WTC11 (cell line): ENCODE results near the gene PDRG1. TPM values are rescaled to one million over a fixed set of nuclear protein-coding genes. Genes with fewer than 3 reads are reported as not detected.
"Not testable (repeated sequence)": the region's sequence is repeated elsewhere in the genome, so short reads cannot be mapped to it uniquely, and the experiment has no call there.

Source experiments
- ATAC-seq: fragments of 200-7000 bp; cut with Tn5 transposase; 2 replicates; pipeline ENCODE4 v1.10.0; 2021; ENCODE audit warnings: mild to moderate bottlenecking, moderate library complexity
- CTCF ChIA-PET: fragments of 300-600 bp; sonication (Branson Sonifier 250); formaldehyde crosslinking; loops from one replicate; lab custom pipeline; 2021; ENCODE audit warnings: antibody characterized with exemption; lab: Charles Lee
- POLR2A ChIA-PET: fragments of 350-600 bp; sonication (Branson Sonifier 250); formaldehyde crosslinking; loops from one replicate; lab custom pipeline; 2021; ENCODE audit warnings: antibody characterized with exemption; lab: Charles Lee
- DNase-seq: peaks from one replicate; pipeline ENCODE4 v3.0.0; 2021; ENCODE audit warnings: low spot score
- H3K27ac Mint-ChIP-seq: 2 replicates; pipeline ENCODE4 v1.8.0; 2021; ENCODE audit warnings: mixed read lengths
- H3K27me3 Mint-ChIP-seq: 2 replicates; pipeline ENCODE4 v1.8.0; 2021; ENCODE audit warnings: low read depth, mild to moderate bottlenecking, moderate library complexity, mixed read lengths
- H3K36me3 Mint-ChIP-seq: 2 replicates; pipeline ENCODE4 v1.8.0; 2021; ENCODE audit warnings: mixed read lengths
- H3K4me1 Mint-ChIP-seq: 2 replicates; pipeline ENCODE4 v1.8.0; 2022; ENCODE audit warnings: mixed read lengths
- H3K4me3 Mint-ChIP-seq: 2 replicates; pipeline ENCODE4 v1.8.0; 2021; ENCODE audit warnings: mild to moderate bottlenecking, moderate library complexity, mixed read lengths
- H3K9me3 Mint-ChIP-seq: 2 replicates; pipeline ENCODE4 v1.8.0; 2021; ENCODE audit warnings: mixed read lengths
- CREB1 ChIP-seq: sonication (generic); formaldehyde crosslinking; IDR thresholded peaks from 2 replicates; pipeline ENCODE4 v1.8.0; 2023; ENCODE audit warnings: mild to moderate bottlenecking, missing genetic modification reagents
- FOXJ3 ChIP-seq: sonication (generic); formaldehyde crosslinking; IDR thresholded peaks from 2 replicates; pipeline ENCODE4 v1.9.0; 2021; ENCODE audit warnings: missing genetic modification reagents, mild to moderate bottlenecking, borderline replicate concordance
- FOXP1 ChIP-seq: sonication (generic); formaldehyde crosslinking; IDR thresholded peaks from 2 replicates; pipeline ENCODE4 v1.8.0; 2022; ENCODE audit warnings: missing genetic modification reagents, mild to moderate bottlenecking, moderate library complexity, borderline replicate concordance
- MYBL2 ChIP-seq: sonication (generic); formaldehyde crosslinking; IDR thresholded peaks from 2 replicates; pipeline ENCODE4 v1.8.1; 2023; ENCODE audit warnings: mild to moderate bottlenecking, moderate library complexity, missing genetic modification reagents
- NFE2L1 ChIP-seq: sonication (generic); formaldehyde crosslinking; IDR thresholded peaks from 2 replicates; pipeline ENCODE4 v1.8.1; 2023; ENCODE audit warnings: missing genetic modification reagents
- SOX15 ChIP-seq: fragments of 250-450 bp; sonication (Bioruptor Pico); IDR thresholded peaks from 2 replicates; pipeline ENCODE4 v1.9.0; 2021; ENCODE audit warnings: mild to moderate bottlenecking
- TP53 ChIP-seq: sonication (generic); formaldehyde crosslinking; IDR thresholded peaks from 2 replicates; pipeline ENCODE4 v1.8.1; 2023; ENCODE audit warnings: mild to moderate bottlenecking, missing genetic modification reagents
- ZNF317 ChIP-seq: sonication (generic); formaldehyde crosslinking; IDR thresholded peaks from 2 replicates; pipeline ENCODE4 v1.8.1; 2023; ENCODE audit warnings: low read depth, mild to moderate bottlenecking, moderate library complexity, missing genetic modification reagents, borderline replicate concordance
- ZNF416 ChIP-seq: fragments of 250-450 bp; sonication (Bioruptor Pico); IDR thresholded peaks from 2 replicates; pipeline ENCODE4 v1.9.0; 2021; ENCODE audit warnings: mild to moderate bottlenecking, inconsistent platforms
- total RNA-seq: library from RNA; stranded (reverse); gene quantifications from 3 replicates; pipeline ENCODE4 v1.2.3, GENCODE V29; 2021
- TF ChIP-seq, protein P1 (sequence below): fragments of 250-450 bp; sonication (Bioruptor Pico); IDR thresholded peaks from 2 replicates; pipeline ENCODE4 v1.9.0; 2021; ENCODE audit warnings: mild to moderate bottlenecking
- TF ChIP-seq, protein P2 (sequence below): sonication (generic); formaldehyde crosslinking; IDR thresholded peaks from 2 replicates; pipeline ENCODE4 v1.8.0; 2023; ENCODE audit warnings: missing genetic modification reagents, mild to moderate bottlenecking, borderline replicate concordance
- TF ChIP-seq, protein P3 (sequence below): sonication (generic); formaldehyde crosslinking; IDR thresholded peaks from 2 replicates; pipeline ENCODE4 v1.8.0; 2022; ENCODE audit warnings: mild to moderate bottlenecking, missing genetic modification reagents
- TF ChIP-seq, protein P4 (sequence below): fragments of 250-450 bp; sonication (Bioruptor Pico); IDR thresholded peaks from 2 replicates; pipeline ENCODE4 v1.9.0; 2021; ENCODE audit warnings: moderate library complexity, mild to moderate bottlenecking, inconsistent platforms, borderline replicate concordance
- TF ChIP-seq, protein P5 (sequence below): fragments of 250-450 bp; sonication (Bioruptor Pico); IDR thresholded peaks from 2 replicates; pipeline ENCODE4 v1.9.0; 2021; ENCODE audit warnings: mild to moderate bottlenecking
- TF ChIP-seq, protein P6 (sequence below): fragments of 250-450 bp; sonication (Bioruptor Pico); IDR thresholded peaks from 2 replicates; pipeline ENCODE4 v1.8.0; 2021; ENCODE audit warnings: mild to moderate bottlenecking

PDRG1 gene
- total RNA-seq, 1 experiment from 2014 or later = 16.0 TPM

DNA sequence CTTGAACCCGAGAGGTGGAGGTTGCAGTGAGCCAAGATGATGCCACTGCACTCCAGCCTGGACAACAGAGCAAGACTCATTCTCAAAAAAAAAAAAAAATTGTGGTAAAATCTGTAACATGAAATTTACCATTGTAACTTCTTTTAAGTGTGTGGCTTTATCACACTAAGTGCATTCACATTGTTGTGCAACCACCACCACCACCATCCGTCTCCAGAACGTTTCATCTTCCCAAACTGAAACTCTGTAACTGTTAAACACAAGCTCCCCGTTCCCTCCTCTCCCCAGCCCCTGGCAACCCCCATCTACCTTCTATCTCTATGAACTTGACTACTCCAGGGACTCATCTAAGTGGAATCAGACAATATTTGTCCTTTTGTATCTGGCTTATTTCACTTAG is 29.7 kb downstream of the PDRG1 start:
- no peak for DNase-seq
- ATAC-seq = no peak
- Mint-ChIP-seq H3K27me3 (peaks cover 6% of the 10 kb centered on the region), H3K36me3 (0 out of 2 replicates have a peak, but pooled peaks cover 3% of the 10 kb centered on the region), H3K9me3 (peaks cover 5% of the 10 kb centered on the region), H3K4me1 (peaks cover 19% of the 10 kb centered on the region)
- POLR2A ChIA-PET = no interaction called here
- TF ChIP-seq SOX15 (CRISPR knock-in tag) = no peak
- TF ChIP-seq TP53 = no peak
- TF ChIP-seq ZNF416 (CRISPR knock-in tag) = no peak
- no peak for TF ChIP-seq MYBL2
- TF ChIP-seq CREB1 = no peak
- TF ChIP-seq NFE2L1 (CRISPR knock-in tag) = no peak
- TF ChIP-seq, protein P1, sequence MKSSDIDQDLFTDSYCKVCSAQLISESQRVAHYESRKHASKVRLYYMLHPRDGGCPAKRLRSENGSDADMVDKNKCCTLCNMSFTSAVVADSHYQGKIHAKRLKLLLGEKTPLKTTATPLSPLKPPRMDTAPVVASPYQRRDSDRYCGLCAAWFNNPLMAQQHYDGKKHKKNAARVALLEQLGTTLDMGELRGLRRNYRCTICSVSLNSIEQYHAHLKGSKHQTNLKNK = no peak
- TF ChIP-seq, protein P2, sequence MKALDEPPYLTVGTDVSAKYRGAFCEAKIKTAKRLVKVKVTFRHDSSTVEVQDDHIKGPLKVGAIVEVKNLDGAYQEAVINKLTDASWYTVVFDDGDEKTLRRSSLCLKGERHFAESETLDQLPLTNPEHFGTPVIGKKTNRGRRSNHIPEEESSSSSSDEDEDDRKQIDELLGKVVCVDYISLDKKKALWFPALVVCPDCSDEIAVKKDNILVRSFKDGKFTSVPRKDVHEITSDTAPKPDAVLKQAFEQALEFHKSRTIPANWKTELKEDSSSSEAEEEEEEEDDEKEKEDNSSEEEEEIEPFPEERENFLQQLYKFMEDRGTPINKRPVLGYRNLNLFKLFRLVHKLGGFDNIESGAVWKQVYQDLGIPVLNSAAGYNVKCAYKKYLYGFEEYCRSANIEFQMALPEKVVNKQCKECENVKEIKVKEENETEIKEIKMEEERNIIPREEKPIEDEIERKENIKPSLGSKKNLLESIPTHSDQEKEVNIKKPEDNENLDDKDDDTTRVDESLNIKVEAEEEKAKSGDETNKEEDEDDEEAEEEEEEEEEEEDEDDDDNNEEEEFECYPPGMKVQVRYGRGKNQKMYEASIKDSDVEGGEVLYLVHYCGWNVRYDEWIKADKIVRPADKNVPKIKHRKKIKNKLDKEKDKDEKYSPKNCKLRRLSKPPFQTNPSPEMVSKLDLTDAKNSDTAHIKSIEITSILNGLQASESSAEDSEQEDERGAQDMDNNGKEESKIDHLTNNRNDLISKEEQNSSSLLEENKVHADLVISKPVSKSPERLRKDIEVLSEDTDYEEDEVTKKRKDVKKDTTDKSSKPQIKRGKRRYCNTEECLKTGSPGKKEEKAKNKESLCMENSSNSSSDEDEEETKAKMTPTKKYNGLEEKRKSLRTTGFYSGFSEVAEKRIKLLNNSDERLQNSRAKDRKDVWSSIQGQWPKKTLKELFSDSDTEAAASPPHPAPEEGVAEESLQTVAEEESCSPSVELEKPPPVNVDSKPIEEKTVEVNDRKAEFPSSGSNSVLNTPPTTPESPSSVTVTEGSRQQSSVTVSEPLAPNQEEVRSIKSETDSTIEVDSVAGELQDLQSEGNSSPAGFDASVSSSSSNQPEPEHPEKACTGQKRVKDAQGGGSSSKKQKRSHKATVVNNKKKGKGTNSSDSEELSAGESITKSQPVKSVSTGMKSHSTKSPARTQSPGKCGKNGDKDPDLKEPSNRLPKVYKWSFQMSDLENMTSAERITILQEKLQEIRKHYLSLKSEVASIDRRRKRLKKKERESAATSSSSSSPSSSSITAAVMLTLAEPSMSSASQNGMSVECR = no peak
- TF ChIP-seq, protein P3, sequence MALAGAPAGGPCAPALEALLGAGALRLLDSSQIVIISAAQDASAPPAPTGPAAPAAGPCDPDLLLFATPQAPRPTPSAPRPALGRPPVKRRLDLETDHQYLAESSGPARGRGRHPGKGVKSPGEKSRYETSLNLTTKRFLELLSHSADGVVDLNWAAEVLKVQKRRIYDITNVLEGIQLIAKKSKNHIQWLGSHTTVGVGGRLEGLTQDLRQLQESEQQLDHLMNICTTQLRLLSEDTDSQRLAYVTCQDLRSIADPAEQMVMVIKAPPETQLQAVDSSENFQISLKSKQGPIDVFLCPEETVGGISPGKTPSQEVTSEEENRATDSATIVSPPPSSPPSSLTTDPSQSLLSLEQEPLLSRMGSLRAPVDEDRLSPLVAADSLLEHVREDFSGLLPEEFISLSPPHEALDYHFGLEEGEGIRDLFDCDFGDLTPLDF (CRISPR knock-in tag) = no peak
- no peak for TF ChIP-seq FOXP1 (CRISPR knock-in tag)
- TF ChIP-seq, protein P4, sequence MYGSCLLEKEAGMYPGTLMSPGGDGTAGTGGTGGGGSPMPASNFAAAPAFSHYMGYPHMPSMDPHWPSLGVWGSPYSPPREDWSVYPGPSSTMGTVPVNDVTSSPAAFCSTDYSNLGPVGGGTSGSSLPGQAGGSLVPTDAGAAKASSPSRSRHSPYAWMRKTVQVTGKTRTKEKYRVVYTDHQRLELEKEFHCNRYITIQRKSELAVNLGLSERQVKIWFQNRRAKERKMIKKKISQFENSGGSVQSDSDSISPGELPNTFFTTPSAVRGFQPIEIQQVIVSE (CRISPR knock-in tag) = no peak
- TF ChIP-seq ZNF317 (CRISPR knock-in tag) = no peak
- TF ChIP-seq, protein P5, sequence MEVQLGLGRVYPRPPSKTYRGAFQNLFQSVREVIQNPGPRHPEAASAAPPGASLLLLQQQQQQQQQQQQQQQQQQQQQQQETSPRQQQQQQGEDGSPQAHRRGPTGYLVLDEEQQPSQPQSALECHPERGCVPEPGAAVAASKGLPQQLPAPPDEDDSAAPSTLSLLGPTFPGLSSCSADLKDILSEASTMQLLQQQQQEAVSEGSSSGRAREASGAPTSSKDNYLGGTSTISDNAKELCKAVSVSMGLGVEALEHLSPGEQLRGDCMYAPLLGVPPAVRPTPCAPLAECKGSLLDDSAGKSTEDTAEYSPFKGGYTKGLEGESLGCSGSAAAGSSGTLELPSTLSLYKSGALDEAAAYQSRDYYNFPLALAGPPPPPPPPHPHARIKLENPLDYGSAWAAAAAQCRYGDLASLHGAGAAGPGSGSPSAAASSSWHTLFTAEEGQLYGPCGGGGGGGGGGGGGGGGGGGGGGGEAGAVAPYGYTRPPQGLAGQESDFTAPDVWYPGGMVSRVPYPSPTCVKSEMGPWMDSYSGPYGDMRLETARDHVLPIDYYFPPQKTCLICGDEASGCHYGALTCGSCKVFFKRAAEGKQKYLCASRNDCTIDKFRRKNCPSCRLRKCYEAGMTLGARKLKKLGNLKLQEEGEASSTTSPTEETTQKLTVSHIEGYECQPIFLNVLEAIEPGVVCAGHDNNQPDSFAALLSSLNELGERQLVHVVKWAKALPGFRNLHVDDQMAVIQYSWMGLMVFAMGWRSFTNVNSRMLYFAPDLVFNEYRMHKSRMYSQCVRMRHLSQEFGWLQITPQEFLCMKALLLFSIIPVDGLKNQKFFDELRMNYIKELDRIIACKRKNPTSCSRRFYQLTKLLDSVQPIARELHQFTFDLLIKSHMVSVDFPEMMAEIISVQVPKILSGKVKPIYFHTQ (CRISPR knock-in tag) = no peak
- TF ChIP-seq, protein P6, sequence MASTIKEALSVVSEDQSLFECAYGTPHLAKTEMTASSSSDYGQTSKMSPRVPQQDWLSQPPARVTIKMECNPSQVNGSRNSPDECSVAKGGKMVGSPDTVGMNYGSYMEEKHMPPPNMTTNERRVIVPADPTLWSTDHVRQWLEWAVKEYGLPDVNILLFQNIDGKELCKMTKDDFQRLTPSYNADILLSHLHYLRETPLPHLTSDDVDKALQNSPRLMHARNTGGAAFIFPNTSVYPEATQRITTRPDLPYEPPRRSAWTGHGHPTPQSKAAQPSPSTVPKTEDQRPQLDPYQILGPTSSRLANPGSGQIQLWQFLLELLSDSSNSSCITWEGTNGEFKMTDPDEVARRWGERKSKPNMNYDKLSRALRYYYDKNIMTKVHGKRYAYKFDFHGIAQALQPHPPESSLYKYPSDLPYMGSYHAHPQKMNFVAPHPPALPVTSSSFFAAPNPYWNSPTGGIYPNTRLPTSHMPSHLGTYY = no peak
- no peak for TF ChIP-seq FOXJ3
- TF ChIP-seq, all 79 proteins: peak for 0
- H3K4me3 Mint-ChIP-seq = no peak overlapping the region
- H3K27ac Mint-ChIP-seq = no peak overlapping the region
- CTCF ChIA-PET = no interaction called here

DNA sequence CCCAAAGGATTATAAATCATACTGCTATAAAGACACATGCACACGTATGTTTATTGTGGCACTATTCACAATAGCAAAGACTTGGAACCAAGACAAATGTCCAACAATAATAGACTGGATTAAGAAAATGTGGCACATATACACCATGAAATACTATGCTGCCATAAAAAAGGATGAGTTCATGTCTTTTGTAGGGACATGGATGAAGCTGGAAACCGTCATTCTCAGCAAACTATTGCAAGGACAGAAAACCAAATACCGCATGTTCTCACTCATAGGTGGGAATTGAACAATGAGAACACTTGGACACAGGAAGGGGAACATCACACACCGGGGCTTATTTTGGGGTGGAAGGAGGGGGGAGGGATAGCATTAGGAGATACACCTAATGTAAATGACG is 30.4 kb downstream of the PDRG1 start:
- CTCF ChIA-PET, H3K27me3 Mint-ChIP-seq, H3K36me3 Mint-ChIP-seq, H3K27ac Mint-ChIP-seq, DNase-seq, ATAC-seq, POLR2A ChIA-PET, H3K4me3 Mint-ChIP-seq: not testable (repeated sequence)
- H3K4me1 Mint-ChIP-seq = peaks cover 19% of the 10 kb centered on the region
- H3K9me3 Mint-ChIP-seq = peaks cover 11% of the 10 kb centered on the region
